GM12892 (cell line): ENCODE measurements around the gene KPTN.

Experiments used
- POLR2A ChIP-seq: IDR thresholded peaks from 2 replicates; pipeline ENCODE4 v1.6.1; 2011; ENCODE audit warnings: low read depth, low read length, control low read depth
- POLR2AphosphoS5 ChIP-seq: IDR thresholded peaks from 2 replicates; pipeline ENCODE4 v1.6.1; 2011; ENCODE audit warnings: low read depth, low read length, control low read depth
- TAF1 ChIP-seq: IDR thresholded peaks from 2 replicates; pipeline ENCODE4 v1.6.1; 2011; ENCODE audit warnings: low read depth, mild to moderate bottlenecking, control low read depth, low read length, borderline replicate concordance

GRCh38 chr19:47479701-47480503, 4.1 kb downstream of the KPTN start:
- TF ChIP-seq POLR2AphosphoS5 = no peak
- TF ChIP-seq POLR2A = no peak
- no peak for TF ChIP-seq TAF1
